Activated T-cell treated with anti-CD3 and anti-CD28 coated beads, Interleukin-2, amount 50 U/mL, for 24 hours (primary cell): Measurements from ENCODE around the gene SLC4A5.
"Not testable (repeated sequence)": the region's sequence is repeated elsewhere in the genome, so short reads cannot be mapped to it uniquely, and the experiment has no call there.

Source experiments
- DNase-seq: peaks from one replicate; pipeline ENCODE4 v3.0.0-alpha.2; 2020
- H3K27ac Mint-ChIP-seq: 2 replicates; pipeline ENCODE4 v1.8.0; 2020; ENCODE audit warnings: mild to moderate bottlenecking, mixed read lengths
- H3K27me3 Mint-ChIP-seq: 2 replicates; pipeline ENCODE4 v1.8.0; 2020; ENCODE audit warnings: mixed read lengths
- H3K36me3 Mint-ChIP-seq: 2 replicates; pipeline ENCODE4 v1.8.0; 2020; ENCODE audit warnings: low read depth, mixed read lengths
- H3K4me1 Mint-ChIP-seq: 2 replicates; pipeline ENCODE4 v1.8.0; 2020; ENCODE audit warnings: low read depth, mixed read lengths
- H3K4me3 Mint-ChIP-seq: 2 replicates; pipeline ENCODE4 v1.8.0; 2020; ENCODE audit warnings: mild to moderate bottlenecking, moderate library complexity, mixed read lengths
- H3K9me3 Mint-ChIP-seq: 2 replicates; pipeline ENCODE4 v1.8.0; 2020; ENCODE audit warnings: mixed read lengths

SLC4A5 gene

DNA sequence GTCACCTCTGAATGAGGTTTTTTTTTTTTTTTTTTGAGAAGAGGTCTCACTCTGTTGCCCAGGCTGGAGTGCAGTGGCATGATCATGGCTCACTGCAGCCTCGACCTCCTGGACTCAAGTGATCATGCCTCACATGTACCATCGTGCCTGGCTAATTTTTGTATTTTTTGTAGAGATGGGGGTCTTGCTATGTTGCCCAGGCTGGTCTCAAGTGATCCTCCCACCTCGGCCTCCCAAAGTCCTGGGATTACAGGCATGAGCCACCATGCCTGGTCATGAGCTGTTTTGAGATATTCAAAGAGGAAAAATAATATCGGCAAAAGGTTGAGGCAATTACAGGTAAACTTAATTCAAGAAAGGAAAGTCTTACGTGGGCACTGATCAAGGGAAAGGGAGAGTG is 113.4 kb downstream of the SLC4A5 start:
- not testable (repeated sequence) for H3K27ac Mint-ChIP-seq, DNase-seq, H3K36me3 Mint-ChIP-seq, H3K4me1 Mint-ChIP-seq, H3K4me3 Mint-ChIP-seq, H3K27me3 Mint-ChIP-seq, H3K9me3 Mint-ChIP-seq

DNA sequence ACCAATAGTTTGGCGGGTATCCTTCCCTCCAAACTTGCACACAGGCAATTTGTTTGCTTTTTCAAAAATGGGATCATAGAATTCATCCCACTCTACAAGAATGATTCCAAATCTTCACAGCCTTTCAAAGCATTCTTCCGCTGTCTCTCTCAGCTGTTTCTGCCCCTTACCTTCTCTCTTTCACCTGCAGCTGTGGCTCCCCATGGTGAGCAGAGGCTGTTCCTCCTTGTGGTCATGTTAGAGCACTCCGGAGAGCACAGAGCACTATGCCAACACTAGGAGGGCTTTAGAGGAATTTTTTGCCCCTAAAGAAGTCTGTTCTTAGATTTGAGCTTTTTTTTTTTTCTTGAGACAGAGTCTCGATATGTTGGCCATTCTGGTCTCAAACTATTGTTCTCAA is 114.4 kb downstream of the SLC4A5 start:
- H3K27me3 Mint-ChIP-seq = no peaks in the 10 kb centered on the region
- peaks cover under 1% of the 10 kb centered on the region for H3K4me1 Mint-ChIP-seq
- H3K9me3 Mint-ChIP-seq = no peaks in the 10 kb centered on the region
- DNase-seq = no peak
- no peak overlapping the region for H3K27ac Mint-ChIP-seq
- no peak overlapping the region for H3K4me3 Mint-ChIP-seq
- H3K36me3 Mint-ChIP-seq = peaks cover 11% of the 10 kb centered on the region

DNA sequence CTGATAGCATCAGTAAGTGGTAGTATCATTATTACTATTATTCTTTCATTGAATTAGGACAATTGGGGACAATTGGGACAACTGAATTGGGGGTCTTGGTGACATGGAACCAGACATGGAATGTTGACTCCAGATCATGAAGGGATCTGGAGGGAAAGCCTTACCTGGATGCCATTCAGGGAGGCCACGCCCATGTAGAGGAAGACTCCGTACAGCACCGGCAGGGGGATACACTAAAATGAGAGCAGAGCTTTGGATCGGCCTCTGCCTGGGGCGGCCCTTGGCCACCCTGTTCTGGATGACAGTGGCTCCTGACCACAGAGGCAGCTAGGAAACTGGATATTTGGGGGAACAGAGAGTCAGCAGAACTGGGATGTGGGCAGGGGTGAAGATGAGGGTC is 115.6 kb downstream of the SLC4A5 start:
- Mint-ChIP-seq H3K4me1 (peaks cover 3% of the 10 kb centered on the region), H3K9me3 (no peaks in the 10 kb centered on the region), H3K27me3 (no peaks in the 10 kb centered on the region), H3K27ac (peak overlapping the region; percentile 62), H3K36me3 (peaks cover 16% of the 10 kb centered on the region), H3K4me3 (no peak overlapping the region)
- no peak for DNase-seq

DNA sequence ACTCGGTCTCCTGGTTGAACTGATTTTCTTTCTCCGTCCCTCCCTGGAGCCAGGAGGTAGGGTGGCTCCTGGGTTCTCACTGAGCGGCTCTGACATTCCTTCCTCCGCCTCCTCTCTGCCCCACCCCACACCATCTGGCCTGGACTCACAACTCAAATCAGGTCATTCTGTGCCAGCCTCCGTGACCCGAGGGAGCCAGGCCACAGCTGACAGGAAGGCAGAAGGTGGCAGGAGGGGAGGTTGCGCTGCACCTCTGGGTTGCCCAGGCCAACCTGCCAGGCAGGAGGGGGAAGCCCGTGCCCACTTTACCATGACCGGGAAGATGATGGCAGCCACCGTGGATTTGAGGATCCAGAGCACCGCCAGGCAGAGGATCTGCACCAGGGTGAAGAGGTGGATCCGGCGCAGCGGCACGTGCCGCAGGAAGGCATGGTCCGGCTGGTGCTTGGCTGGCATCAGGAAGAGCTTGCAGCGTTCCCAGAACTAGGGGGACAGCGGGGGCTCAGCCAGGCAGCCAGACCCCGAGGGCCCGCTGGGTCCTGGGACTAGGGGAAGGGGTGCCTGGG is 116.5 kb downstream of the SLC4A5 start:
- Mint-ChIP-seq H3K27me3 (no peaks in the 10 kb centered on the region), H3K27ac (no peak overlapping the region), H3K4me3 (no peak overlapping the region), H3K36me3 (peaks cover 25% of the 10 kb centered on the region), H3K9me3 (no peaks in the 10 kb centered on the region), H3K4me1 (peaks cover 3% of the 10 kb centered on the region)
- no peak for DNase-seq

DNA sequence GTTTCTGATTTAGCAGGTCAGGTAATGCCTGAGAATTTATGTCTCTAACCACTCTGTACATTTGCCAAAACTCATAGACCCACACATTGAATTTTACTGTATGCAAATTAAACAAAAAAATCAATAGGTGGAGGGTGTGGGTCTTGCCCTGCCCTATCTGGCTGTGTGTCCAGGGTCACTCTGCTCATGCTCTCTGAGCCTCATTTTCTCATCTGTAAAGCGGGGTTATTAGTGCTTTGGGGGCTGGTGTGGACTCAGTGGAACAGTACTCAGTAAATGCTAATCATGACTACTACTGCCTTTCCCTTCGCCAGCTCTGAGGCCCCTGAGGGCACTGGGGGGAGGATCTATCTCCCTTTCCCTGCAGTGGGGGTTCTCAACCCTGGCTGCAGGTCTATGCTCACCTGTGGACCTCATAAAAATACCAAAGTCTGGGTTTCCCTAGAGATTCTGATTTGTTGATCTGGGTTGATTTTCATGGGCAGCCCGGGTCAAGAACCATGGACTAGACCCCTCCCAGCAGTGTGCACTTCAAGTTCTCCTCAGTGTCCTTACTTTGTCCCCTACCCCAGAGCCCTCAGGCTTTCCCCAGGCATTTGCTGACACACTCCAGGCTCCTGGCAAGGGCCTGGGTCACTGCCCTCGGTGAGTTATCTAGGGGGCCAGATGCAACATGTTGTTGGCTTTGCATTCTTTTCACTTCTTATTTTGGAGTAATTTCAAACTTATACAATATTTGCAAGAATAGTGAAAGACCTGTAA is 117.3 kb downstream of the SLC4A5 start:
- Mint-ChIP-seq H3K4me3 (no peak overlapping the region), H3K36me3 (peaks cover 34% of the 10 kb centered on the region), H3K4me1 (peaks cover 3% of the 10 kb centered on the region), H3K27me3 (no peaks in the 10 kb centered on the region), H3K9me3 (no peaks in the 10 kb centered on the region), H3K27ac (no peak overlapping the region)
- no peak for DNase-seq

DNA sequence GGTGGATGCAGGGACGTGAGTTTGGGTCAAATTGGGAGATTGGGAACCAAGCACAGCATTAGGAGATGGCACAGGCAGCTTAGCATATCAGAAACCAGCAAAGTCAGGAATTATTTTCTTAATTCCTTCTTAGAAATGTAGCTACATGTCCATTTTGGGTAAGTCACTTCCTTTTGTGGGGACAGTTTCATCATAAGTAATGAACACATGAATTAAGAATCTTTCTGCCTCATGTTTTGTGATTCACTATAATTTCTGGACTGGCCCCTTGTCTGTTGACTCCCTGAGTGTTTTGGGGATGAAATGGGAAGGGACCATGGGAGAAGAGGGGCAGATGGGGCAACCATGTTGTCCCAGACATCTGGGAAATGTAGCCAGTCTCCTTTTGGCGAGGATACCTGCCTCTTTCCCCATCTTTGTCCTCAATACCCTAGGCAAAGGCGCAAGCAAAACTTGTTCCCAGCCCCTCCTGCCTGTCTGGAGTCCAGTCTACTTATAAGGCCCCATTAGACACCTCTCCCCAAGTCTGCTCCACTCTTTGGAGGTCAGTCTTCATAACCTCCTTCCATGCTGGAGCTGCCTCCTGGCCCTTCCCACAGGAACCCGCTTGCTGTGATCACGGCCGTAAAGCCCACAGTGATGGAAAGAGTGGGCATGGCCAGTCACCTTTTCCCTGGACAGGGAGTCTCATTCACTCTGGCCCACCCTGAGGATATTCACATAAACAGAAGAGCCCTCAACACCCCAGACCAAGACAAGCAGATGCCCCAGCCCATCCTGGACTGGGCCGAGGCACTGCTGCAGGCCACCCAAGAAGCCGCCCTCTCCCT is 119.1 kb downstream of the SLC4A5 start:
- H3K4me1 Mint-ChIP-seq = peaks cover 3% of the 10 kb centered on the region
- peak overlapping the region; percentile 83 for H3K27ac Mint-ChIP-seq
- peaks cover 46% of the 10 kb centered on the region for H3K36me3 Mint-ChIP-seq
- no peaks in the 10 kb centered on the region for H3K27me3 Mint-ChIP-seq
- H3K4me3 Mint-ChIP-seq = no peak overlapping the region
- no peaks in the 10 kb centered on the region for H3K9me3 Mint-ChIP-seq
- no peak for DNase-seq

DNA sequence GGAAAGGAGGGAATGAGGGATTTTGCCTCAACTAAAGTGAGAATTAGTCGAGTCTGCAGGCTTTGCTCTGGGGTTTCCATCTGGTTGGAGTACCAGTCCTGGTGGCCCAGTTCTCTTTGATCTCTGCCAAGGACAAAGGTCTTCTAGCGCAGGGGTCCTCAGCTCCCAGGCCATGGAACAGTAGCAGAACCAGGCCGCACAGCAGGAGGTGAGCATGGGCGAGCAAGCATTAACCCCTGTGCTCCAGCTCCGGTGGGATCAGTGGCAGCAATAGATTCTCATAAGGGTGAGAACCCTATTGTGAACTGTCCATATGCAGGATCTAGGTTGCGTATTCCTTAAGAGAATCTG is 120.9 kb downstream of the SLC4A5 start:
- peak overlapping the region; percentile 52 for H3K27ac Mint-ChIP-seq
- no peak for DNase-seq
- no peaks in the 10 kb centered on the region for H3K27me3 Mint-ChIP-seq
- no peaks in the 10 kb centered on the region for H3K9me3 Mint-ChIP-seq
- peaks cover 62% of the 10 kb centered on the region for H3K36me3 Mint-ChIP-seq
- H3K4me3 Mint-ChIP-seq = no peak overlapping the region
- H3K4me1 Mint-ChIP-seq = peaks cover 3% of the 10 kb centered on the region

DNA sequence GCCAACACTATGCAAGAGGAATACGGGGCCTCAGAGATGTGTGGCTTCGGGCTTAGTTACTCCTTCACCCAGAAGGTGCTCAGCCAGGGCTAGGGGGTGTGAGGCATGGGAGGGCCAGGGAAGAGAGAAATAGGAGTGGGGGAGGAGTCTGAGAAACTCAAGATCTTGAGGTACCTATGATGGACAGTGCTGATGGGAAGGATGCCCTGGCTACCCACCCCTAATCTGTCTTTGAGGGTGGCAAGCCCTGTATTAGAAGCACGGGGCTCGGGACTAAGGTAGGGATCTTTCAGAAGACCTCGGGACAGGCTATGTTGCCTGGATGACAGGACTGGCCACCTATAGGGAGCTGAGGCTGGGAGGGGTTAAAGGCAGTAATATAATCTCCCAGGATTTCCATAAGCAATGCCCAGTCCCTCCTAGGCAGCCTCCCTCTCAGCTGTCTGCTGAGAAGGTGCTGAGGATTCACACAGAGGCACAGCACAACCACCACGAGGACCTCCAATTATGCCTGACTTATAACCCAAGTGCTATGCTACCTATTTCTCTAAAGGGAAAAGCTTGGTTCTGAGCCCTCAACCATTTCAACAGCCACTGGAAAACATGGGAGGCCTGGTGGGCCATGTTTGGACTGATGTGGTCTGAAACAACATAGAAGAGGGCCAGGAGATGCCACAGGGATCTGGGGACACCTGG is 121.5 kb downstream of the SLC4A5 start:
- H3K27ac Mint-ChIP-seq = peak overlapping the region; percentile 52
- H3K4me1 Mint-ChIP-seq = peaks cover 3% of the 10 kb centered on the region
- no peak overlapping the region for H3K4me3 Mint-ChIP-seq
- DNase-seq = no peak
- no peaks in the 10 kb centered on the region for H3K27me3 Mint-ChIP-seq
- H3K36me3 Mint-ChIP-seq = peaks cover 67% of the 10 kb centered on the region
- no peaks in the 10 kb centered on the region for H3K9me3 Mint-ChIP-seq

DNA sequence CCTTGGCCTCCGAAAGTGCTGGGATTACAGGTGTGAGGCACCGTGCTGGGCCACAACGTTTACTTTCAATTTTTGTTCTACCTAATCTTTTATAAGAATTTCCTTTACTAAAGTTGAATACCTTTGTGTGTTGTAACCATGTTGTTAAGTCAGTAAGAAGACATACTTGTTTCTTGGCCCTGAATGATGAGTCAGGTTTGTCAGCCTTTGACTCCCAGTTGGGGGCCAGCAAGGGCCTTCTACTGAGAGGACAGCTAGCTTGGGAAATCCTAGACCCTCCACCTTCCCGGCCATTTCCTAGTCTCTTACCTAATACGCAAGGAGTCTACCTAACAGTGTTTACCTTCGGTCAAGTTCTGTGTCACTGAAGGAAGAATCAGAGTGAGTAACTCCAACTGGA is 122.1 kb downstream of the SLC4A5 start:
- H3K27ac Mint-ChIP-seq = peak overlapping the region; percentile 52
- peaks cover 72% of the 10 kb centered on the region for H3K36me3 Mint-ChIP-seq
- no peak overlapping the region for H3K4me3 Mint-ChIP-seq

DNA sequence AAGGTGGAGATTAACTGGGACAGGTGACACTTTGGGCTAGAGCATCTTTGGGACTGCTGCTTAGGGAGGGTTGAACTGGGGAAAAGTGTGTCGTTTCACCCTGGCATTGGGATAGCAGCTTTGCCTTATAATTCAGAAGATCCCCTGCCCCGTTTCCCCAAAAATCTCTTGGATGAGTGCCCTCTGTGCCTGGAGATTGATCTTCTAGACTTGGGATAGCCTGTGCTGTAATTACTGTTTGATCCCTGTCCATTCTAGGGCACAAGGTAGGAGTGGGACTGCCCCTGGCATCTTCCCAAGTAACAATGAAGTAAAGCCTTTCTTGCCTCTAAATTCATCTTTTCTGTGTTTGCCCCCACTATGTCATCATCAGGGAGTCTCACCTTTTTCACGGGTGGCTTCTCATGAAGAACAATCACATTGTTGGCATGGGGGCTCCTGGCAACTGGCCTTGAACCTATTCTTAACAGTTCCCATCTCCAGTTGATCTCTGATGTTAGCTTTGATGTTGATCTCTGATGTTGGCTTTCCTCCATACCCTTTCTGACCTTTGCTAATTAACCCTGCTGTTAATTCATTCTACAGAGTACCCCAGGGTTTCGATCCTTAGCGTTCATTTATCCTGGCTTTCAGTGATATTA is 123.2 kb downstream of the SLC4A5 start:
- peaks cover 3% of the 10 kb centered on the region for H3K4me1 Mint-ChIP-seq
- H3K36me3 Mint-ChIP-seq = peaks cover 83% of the 10 kb centered on the region
- DNase-seq = no peak
- H3K27me3 Mint-ChIP-seq = no peaks in the 10 kb centered on the region
- no peak overlapping the region for H3K4me3 Mint-ChIP-seq
- H3K9me3 Mint-ChIP-seq = no peaks in the 10 kb centered on the region
- H3K27ac Mint-ChIP-seq = peak overlapping the region; percentile 29

More for the DNA sequence above, 122.1 kb downstream of the SLC4A5 start:
- Mint-ChIP-seq H3K9me3 (no peaks in the 10 kb centered on the region), H3K27me3 (no peaks in the 10 kb centered on the region), H3K4me1 (peaks cover 3% of the 10 kb centered on the region)
- DNase-seq = no peak

DNA sequence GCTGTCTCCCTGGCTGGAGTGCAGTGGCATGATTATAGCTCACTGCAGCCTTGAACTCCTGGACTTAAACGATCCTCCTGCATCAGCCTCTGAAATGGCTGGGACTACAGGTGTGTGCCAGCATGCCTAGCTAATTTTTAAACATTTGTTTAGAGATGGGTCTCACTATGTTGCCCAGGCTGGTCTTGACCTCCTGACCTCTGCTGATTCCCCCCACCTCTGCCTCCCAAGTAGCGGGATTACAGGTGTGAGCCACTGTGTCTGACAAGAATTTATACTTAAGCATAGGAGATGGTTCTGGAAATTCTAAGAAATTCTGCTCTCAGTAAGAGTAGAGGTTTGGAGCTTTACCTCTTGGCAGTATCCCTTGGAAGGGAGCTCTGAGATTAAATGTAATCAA is 126.6 kb downstream of the SLC4A5 start:
- no peaks in the 10 kb centered on the region for H3K27me3 Mint-ChIP-seq
- peaks cover 86% of the 10 kb centered on the region for H3K36me3 Mint-ChIP-seq
- H3K27ac Mint-ChIP-seq = no peak overlapping the region
- H3K4me1 Mint-ChIP-seq = no peaks in the 10 kb centered on the region
- no peak for DNase-seq
- no peak overlapping the region for H3K4me3 Mint-ChIP-seq
- H3K9me3 Mint-ChIP-seq = no peaks in the 10 kb centered on the region

DNA sequence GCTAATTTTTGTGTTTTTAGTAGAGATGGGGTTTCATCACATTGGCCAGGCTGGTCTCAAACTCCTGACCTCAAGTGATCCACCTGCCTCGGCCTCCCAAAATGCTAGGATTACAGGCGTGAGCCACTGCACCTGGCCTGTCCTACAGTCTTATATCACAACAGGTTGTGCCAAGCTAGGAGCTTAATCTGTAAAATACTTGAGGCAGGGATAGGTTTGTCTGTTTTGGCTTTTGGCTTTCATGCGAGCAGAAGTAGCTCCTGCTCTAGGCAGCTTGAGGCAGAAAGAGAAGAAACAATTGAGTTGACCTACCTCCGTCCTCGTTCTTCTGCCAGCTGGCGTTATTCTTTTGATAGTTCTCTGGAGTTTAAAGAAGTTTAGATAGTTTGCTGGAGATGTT is 127.4 kb downstream of the SLC4A5 start:
- H3K36me3 Mint-ChIP-seq = peaks cover 85% of the 10 kb centered on the region
- not testable (repeated sequence) for H3K27ac Mint-ChIP-seq, DNase-seq, H3K4me1 Mint-ChIP-seq, H3K27me3 Mint-ChIP-seq, H3K9me3 Mint-ChIP-seq, H3K4me3 Mint-ChIP-seq

DNA sequence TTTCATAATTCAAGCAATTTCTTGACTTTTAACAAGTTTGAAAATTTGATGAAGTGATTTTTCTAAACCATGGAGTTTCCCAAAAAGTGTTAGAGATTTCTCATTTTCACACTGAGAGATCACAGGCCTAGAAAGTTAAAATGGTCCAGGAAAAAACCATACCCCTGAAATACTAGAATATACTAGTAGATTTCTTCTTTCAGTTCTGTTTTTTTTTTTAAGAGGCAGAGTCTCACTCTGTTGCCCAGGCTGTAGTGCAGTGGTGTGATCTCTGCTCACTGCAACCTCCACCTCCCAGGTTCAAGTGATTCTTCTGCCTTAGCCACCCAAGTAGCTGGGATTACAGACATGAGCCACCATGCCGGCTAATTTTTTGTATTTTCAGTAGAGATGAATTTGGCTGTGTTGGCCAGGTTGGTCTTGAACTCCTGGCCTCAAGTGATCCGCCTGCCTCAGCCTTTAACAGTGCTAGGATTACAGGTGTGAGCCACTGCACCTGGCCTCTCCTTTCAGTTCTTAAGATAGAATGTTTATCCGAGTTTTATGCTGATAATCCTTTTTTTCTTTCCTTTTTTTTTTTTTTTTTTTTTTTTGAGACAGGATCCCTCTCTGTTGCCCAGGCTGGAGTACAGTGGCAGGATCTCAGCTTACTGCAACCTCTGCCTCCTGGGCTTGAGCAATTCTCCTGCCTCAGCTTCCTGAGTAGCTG is 130.4 kb downstream of the SLC4A5 start:
- no peak for DNase-seq
- Mint-ChIP-seq H3K4me3 (no peak overlapping the region), H3K27me3 (no peaks in the 10 kb centered on the region), H3K27ac (peak overlapping the region; percentile 37), H3K9me3 (no peaks in the 10 kb centered on the region), H3K4me1 (peaks cover 14% of the 10 kb centered on the region), H3K36me3 (peaks cover 93% of the 10 kb centered on the region)
